ENCODE measurements around the gene POU6F2.

- TF ChIP-seq CTCF (IDR thresholded peaks at IDR 0.05) = no peak
- TF ChIP-seq POLR2A (IDR thresholded peaks at IDR 0.05) = no peak
These were observed 220.1 kb downstream of the POU6F2 start for GRCh38 chr7:39197831-39198230.
